Endometrial microvascular endothelial cells (primary cell): Measurements from ENCODE around the gene ADGRL3. TPM values are rescaled to one million over a fixed set of nuclear protein-coding genes. Genes with fewer than 3 reads are reported as not detected.
"Not testable (repeated sequence)": the region's sequence is repeated elsewhere in the genome, so short reads cannot be mapped to it uniquely, and the experiment has no call there.

Source experiments
- in situ Hi-C: cut with HindIII; loops from 2 replicates; pipeline ENCODE4 v1.10.0; 2017; ENCODE audit warnings: low sequenced_read_pairs, low pct_unique_long_range_greater_than_20kb; ENCODE audit errors: inconsistent ontology term
- total RNA-seq: library from RNA; depleted of rRNA; stranded (reverse); fragments of >200 nt; gene quantifications from one replicate; pipeline ENCODE4 v1.2.3, GENCODE V29; 2015; ENCODE audit errors: inconsistent ontology term

The ADGRL3 gene
- total RNA-seq, 1 donor from 2014 or later, result 0.46 TPM

GRCh38 chr4:61933527-61933926 is 733.4 kb downstream of the ADGRL3 start:
- in situ Hi-C loops, result no loop called here

GRCh38 chr4:61934198-61934597 is 734.1 kb downstream of the ADGRL3 start:
- in situ Hi-C loops, result no loop called here

GRCh38 chr4:61938250-61938846 is 738.2 kb downstream of the ADGRL3 start:
- in situ Hi-C loops, result no loop called here

- in situ Hi-C loops, result no loop called here
These were observed 750.5 kb downstream of the ADGRL3 start for GRCh38 chr4:61950625-61951024.

GRCh38 chr4:61953386-61953785 is 753.3 kb downstream of the ADGRL3 start:
- in situ Hi-C loops, result no loop called here

- in situ Hi-C loops, result no loop called here
These were observed 758.5 kb downstream of the ADGRL3 start for GRCh38 chr4:61958591-61958990.

- in situ Hi-C loops, result no loop called here
These were observed 759.0 kb downstream of the ADGRL3 start for GRCh38 chr4:61959087-61959486.

- in situ Hi-C loops, result no loop called here
These were observed 784.3 kb downstream of the ADGRL3 start for GRCh38 chr4:61984260-61984909.

- in situ Hi-C loops, result no loop called here
These were observed 785.3 kb downstream of the ADGRL3 start for GRCh38 chr4:61985426-61985825.

GRCh38 chr4:61986929-61987328 is 786.8 kb downstream of the ADGRL3 start:
- in situ Hi-C loops, result not testable (repeated sequence)

GRCh38 chr4:61992351-61992750 is 792.2 kb downstream of the ADGRL3 start:
- in situ Hi-C loops, result no loop called here

- in situ Hi-C loops, result no loop called here
These were observed 793.9 kb downstream of the ADGRL3 start for GRCh38 chr4:61994036-61994435.

- in situ Hi-C loops, result no loop called here
These were observed 795.7 kb downstream of the ADGRL3 start for GRCh38 chr4:61995717-61996340.

GRCh38 chr4:61996943-61997342 is 796.8 kb downstream of the ADGRL3 start:
- in situ Hi-C loops, result no loop called here

GRCh38 chr4:61997831-61998230 is 797.7 kb downstream of the ADGRL3 start:
- in situ Hi-C loops, result no loop called here

GRCh38 chr4:62003695-62004094 is 803.6 kb downstream of the ADGRL3 start:
- in situ Hi-C loops, result no loop called here

- in situ Hi-C loops, result no loop called here
These were observed 804.8 kb downstream of the ADGRL3 start for GRCh38 chr4:62004881-62005280.

GRCh38 chr4:62006108-62006507 is 806.0 kb downstream of the ADGRL3 start:
- in situ Hi-C loops, result no loop called here

GRCh38 chr4:62015043-62015739 is 815.1 kb downstream of the ADGRL3 start:
- in situ Hi-C loops, result no loop called here

- in situ Hi-C loops, result no loop called here
These were observed 818.4 kb downstream of the ADGRL3 start for GRCh38 chr4:62018537-62018936.
